Stimulated activated naive CD8-positive, alpha-beta T cell treated with anti-CD3 and anti-CD28 coated beads, Interleukin-15, amount 100 ng/mL, for 72 hours (primary cell): Measurements from ENCODE around the gene GNA12.
"Not testable (repeated sequence)": the region's sequence is repeated elsewhere in the genome, so short reads cannot be mapped to it uniquely, and the experiment has no call there.

ENCODE experiments used
- ATAC-seq: fragments of 150-1000 bp; cut with Tn5 transposase; 2 replicates; pipeline ENCODE4 v1.10.0; 2021; ENCODE audit warnings: mild to moderate bottlenecking, moderate library complexity
- DNase-seq, 2 donors: peaks; one replicate each; pipeline ENCODE4 v3.0.0; 2021 to 2022
- H3K27ac Mint-ChIP-seq, 2 donors: one replicate each; pipeline ENCODE4 v1.8.0; 2022; ENCODE audit warnings: mild to moderate bottlenecking in 2 of 2, mixed read lengths in 2 of 2, moderate library complexity in 2 of 2
- H3K27me3 Mint-ChIP-seq: one replicate; pipeline ENCODE4 v1.8.0; 2022; ENCODE audit warnings: mixed read lengths
- H3K4me1 Mint-ChIP-seq: one replicate; pipeline ENCODE4 v1.8.0; 2022; ENCODE audit warnings: mild to moderate bottlenecking, mixed read lengths
- H3K4me3 Mint-ChIP-seq, 2 donors: one replicate each; pipeline ENCODE4 v1.8.0; 2022; ENCODE audit warnings: mild to moderate bottlenecking in 2 of 2, mixed read lengths in 2 of 2, moderate library complexity in 1 of 2
- H3K9me3 Mint-ChIP-seq, 2 donors: one replicate each; pipeline ENCODE4 v1.8.0; 2022; ENCODE audit warnings: mixed read lengths in 2 of 2

GNA12 gene

DNA sequence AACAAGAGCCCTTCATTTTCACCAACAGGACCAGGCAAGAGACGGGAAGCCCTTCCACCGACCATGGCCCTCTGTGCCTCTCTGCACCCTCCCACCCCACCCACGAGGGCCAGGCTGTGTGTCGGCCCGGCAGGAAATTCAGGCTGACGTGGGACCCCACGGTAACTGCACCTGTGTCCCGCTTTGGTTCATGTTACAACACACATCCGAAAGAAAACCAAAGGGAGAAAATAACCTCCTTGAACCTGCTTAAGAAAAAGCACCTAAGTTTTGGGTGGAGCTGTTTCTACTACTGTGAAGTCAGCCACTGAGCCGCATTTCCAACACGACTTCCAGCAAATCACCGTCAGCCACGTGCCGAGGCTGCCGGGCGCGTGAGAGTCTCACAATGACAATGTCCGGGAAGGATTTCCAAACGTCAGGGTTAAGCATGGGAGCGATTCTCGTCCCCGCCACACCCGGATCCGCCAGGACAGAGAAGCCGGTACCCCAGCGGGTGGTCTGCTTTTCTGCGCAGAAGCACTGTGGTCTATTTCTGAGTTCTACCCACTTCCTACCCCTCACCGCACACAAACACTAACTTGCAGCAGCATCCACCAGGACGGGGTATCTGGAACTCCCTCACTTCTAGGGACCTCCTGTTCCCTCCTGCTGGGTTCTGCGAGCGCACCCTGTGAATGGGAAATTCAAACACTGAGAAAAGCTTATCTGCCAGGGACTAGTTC lies 119.5 kb downstream of the GNA12 start:
- ATAC-seq (no peak), DNase-seq (no peak)
- Mint-ChIP-seq H3K9me3 (no peaks in the 10 kb centered on the region), H3K27me3 (peaks cover 6% of the 10 kb centered on the region), H3K27ac (peak overlapping the region in 1 of 2 donors; percentile 85), H3K4me1 (peaks cover 23% of the 10 kb centered on the region), H3K4me3 (no peak overlapping the region)

DNA sequence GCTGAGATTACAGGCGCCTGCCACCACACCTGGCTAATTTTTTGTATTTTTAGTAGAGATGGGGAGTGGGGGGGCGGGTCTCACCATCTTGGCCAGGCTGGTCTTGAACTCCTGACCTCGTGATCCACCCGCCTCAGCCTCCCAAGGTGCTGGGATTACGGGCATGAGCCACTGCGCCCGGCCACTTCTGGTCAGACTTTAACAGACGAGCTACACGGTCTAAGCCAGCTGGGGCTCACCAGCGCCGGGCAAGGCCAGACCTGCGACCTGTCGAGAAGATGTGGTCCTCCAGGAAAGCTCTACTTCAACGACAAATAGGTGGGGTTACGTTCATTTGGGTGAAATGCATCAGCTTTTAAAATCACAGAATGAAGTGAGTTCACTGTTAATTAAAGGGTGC lies 120.1 kb downstream of the GNA12 start:
- not testable (repeated sequence) for DNase-seq, ATAC-seq

DNA sequence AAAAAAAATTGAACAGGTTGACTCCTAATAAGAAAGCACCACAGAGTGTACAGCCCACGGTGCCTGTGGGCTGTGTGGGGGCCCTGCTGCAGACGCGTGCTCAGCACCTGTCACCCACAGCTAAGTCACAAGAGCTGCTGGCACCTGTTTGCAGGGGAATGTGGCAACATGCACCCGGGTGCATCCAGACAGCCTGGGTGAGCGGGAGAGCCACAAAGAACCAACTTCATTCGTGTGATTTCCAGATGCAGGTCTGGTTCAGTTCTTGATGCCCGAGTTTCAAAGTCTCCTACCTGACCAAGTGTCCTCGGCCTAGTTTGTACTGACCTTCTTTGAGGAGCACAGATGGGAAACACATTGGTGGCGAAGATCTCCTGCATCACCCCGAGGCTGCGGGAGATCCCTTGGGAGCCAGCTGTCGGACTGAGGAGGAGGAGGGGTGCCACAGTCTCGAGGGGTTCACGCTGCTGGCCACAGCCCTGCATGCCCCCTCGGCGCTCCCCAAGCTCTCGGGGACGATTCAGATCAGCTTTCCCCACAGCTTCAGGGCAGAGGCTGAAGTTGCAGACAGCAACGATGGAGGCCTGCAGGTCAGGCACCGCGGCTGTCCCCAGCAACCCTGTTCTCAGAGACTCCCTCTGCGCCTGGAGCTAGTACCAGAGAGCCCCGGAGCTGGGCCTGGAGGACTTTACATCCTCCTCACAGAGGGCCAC lies 120.8 kb downstream of the GNA12 start:
- DNase-seq = no peak
- ATAC-seq = no peak
- no peak overlapping the region for H3K4me3 Mint-ChIP-seq

More for the DNA sequence above, 120.1 kb downstream of the GNA12 start:
- not testable (repeated sequence) for H3K27ac Mint-ChIP-seq, H3K4me3 Mint-ChIP-seq, H3K9me3 Mint-ChIP-seq, H3K27me3 Mint-ChIP-seq
- H3K4me1 Mint-ChIP-seq = peaks cover 29% of the 10 kb centered on the region

DNA sequence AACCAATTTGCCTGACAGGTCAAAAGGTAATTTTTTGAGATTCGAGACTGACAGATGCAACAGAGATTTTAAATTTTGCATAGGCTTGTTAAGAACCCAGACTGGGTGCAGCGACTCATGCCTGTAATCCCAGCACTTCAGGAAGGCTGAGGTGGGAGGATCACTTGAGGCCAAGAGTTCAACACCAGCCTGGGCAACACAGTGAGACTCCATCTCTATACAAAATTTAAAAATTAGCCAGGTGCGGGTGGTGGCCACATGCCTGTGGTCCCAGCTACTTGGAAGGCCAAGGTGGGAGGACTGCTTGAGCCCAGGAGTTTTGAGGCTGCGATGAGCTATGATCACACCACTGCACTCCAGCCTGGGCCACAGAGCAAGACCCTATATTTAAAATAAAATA lies 121.5 kb downstream of the GNA12 start:
- DNase-seq (no peak), ATAC-seq (no peak)
- Mint-ChIP-seq H3K4me1 (peaks cover 43% of the 10 kb centered on the region), H3K27ac (no peak overlapping the region), H3K9me3 (no peaks in the 10 kb centered on the region), H3K4me3 (no peak overlapping the region), H3K27me3 (peaks cover 20% of the 10 kb centered on the region)

More for the DNA sequence above, 120.8 kb downstream of the GNA12 start:
- Mint-ChIP-seq H3K27me3 (peaks cover 13% of the 10 kb centered on the region), H3K27ac (no peak overlapping the region), H3K9me3 (no peaks in the 10 kb centered on the region), H3K4me1 (peaks cover 36% of the 10 kb centered on the region)

DNA sequence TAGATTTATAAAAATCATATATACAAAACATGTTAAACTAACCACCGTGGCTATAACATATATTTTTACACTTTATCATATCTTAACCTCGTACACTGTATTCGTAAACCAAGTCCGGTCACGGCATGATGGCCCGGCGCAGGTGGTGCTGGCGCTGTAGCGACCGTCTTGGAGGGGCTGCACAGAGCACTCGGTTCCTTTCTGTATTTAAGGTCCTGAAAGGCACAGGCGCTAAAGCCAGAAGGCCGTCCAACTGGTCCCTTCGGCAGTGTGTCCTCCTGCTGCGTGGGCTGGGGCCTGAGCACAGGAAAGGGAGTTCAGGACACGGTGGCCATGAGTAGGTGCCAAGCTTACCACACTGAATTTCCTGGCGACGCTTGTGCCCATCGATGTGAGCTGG lies 122.3 kb downstream of the GNA12 start:
- ATAC-seq (no peak), DNase-seq (no peak)
- no peaks in the 10 kb centered on the region for H3K9me3 Mint-ChIP-seq
- peaks cover 51% of the 10 kb centered on the region for H3K4me1 Mint-ChIP-seq
- H3K27ac Mint-ChIP-seq = peak overlapping the region in 1 of 2 donors; percentile 27
- H3K27me3 Mint-ChIP-seq = peaks cover 28% of the 10 kb centered on the region
- no peak overlapping the region for H3K4me3 Mint-ChIP-seq

DNA sequence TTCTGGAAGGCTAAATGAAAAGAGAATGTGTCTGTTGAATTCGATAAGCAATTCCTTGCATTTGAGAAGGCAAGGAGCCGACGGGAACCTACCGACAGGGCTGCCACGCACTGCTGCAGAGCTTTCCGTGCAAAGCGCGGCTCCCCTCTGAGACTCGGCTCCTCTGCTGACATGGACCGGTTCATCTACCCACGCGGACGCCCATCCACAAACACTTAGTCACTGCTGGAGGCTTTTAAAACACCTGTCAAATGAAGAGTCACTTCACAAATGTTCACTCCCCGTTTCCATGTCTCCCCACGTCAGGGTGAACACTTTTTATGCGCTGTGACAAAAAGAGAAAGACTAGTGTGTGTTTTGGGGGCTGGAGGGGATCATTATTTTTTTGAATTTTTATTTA lies 124.1 kb downstream of the GNA12 start:
- ATAC-seq (no peak), DNase-seq (no peak)
- Mint-ChIP-seq H3K4me1 (peaks cover 68% of the 10 kb centered on the region), H3K9me3 (no peaks in the 10 kb centered on the region), H3K27me3 (peaks cover 46% of the 10 kb centered on the region), H3K27ac (no peak overlapping the region), H3K4me3 (no peak overlapping the region)

DNA sequence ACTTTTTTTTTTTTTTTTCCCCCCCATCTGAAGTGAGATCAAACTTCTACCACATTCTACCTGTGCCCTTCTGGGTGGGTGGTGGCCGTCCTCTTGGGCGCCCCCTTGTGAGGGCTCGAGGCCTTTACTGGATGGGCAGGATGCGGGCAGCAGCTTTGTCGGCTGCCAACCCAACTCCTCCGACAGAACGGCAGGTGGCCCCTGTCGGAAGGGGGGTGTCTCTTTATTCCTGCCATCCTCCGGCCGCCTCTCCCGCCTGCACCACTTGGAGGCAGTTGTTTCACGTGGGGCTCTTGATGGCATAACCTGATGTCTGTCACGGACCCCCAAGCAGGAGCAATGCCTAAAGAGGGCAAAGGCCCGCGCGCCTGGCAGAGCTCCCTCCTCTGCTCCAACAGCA lies 125.1 kb downstream of the GNA12 start:
- peak; percentile 73 to 76 for DNase-seq
- peak; percentile 68 for ATAC-seq
- Mint-ChIP-seq H3K27me3 (peaks cover 56% of the 10 kb centered on the region), H3K27ac (peak overlapping the region in 1 of 2 donors; percentile 19), H3K4me3 (peak overlapping the region in 1 of 2 donors; percentile 70), H3K9me3 (no peaks in the 10 kb centered on the region), H3K4me1 (peaks cover 72% of the 10 kb centered on the region)

DNA sequence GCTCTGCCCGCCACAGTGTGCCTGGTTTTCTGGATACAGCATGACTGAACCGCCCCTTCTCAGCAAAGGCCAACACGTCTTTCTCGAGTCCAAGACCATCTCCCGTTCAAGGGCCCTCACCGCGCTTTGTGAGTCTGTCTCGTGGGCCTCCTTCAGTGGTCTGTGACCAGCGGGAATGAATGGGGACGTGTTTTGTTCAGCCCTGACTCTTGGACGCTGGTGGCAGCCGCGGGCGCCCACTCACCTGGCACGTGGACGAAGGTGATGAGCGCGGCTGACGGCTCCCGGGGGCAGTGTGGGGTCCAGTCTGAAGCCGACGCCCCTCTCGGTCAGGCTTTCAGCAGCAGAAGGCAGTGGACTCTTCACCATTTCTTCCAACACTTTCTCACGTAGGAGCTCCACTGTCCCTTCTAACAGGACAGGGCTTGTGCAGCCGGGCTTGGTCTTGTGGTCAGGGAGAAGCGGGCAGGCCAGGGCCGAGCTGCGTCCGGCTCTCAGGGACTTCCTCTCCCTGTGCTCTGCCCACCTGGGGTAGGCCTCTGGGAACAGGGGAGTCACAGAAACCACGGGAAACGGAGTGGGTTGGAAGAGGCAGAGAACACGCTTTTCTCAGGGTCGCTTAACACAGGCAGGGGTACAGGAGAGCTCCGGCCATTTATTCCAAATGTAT lies 125.7 kb downstream of the GNA12 start:
- H3K4me3 Mint-ChIP-seq = peak overlapping the region in 1 of 2 donors; percentile 70
- DNase-seq = no peak
- no peak for ATAC-seq
- H3K27ac Mint-ChIP-seq = peak overlapping the region in 1 of 2 donors; percentile 95
- H3K9me3 Mint-ChIP-seq = no peaks in the 10 kb centered on the region
- H3K27me3 Mint-ChIP-seq = peaks cover 62% of the 10 kb centered on the region
- H3K4me1 Mint-ChIP-seq = peaks cover 77% of the 10 kb centered on the region

DNA sequence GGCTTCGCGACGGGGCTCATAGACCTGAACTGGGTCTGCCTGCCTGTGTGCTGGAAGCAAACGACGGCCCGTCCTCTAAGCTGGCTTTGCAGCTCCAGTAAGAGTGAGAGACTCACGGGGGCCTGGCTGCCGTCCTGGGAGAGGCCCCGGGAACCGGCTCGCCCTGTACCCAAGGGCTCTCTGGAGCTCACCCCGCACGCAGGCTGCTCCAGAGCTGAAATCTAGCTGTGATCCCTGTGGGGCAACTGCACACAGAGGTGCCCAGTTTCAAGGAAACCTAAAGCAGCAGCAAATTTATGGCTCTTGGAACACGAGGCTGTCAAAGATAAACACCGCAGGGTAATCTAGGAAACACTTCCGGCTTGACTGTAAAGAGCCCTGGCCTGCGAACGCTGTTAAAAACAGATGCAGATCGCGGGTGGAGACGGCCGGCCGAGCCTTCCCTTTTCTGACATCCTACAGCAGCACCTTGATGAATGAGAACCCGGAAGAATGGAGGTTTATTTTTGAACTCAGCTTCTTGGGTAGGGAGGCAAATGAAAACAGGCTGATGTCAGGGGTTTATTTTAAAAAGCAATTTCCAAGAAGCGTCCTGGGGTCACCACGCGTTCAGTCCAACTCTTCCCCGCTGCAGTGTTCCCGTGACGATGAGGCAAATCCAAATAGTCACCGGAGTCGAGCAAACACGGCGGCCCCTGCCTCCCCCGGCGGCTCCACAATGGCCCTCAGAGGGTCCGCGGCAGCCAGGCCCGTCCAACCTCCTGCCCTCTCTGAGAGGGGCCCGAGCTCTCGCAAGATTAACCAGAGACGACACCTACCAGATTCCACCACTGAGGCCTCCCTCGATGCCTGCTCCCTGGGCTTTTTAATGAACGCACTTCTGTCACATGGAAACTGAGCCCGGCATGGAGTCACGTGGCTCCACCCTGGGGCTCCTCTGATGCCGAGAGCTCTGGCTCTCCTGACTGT lies 126.5 kb downstream of the GNA12 start:
- Mint-ChIP-seq H3K9me3 (no peaks in the 10 kb centered on the region), H3K27ac (peak overlapping the region in 1 of 2 donors; percentile 88), H3K4me3 (peak overlapping the region; percentile 67 to 70), H3K27me3 (peaks cover 71% of the 10 kb centered on the region), H3K4me1 (peaks cover 79% of the 10 kb centered on the region)
- DNase-seq (no peak), ATAC-seq (peak; percentile 27)

DNA sequence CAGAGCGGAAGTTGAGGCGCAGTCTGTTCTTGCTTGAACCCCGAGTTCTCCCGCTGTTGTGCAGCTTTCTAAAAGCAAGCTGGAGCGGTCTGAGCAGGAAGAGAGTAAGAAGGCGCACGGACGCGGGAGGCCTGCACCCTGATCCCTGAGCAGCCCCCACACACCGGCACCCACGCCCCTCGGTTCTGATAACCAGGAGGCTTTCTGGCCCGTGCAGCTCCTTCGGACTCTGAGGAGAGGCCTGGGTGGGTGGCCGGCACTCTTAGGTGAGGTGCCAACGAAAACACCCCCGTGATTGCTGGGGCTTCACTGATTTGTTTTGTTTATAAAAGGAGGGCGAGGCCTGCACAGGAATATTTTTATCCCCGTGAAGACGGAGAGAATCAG lies 127.2 kb downstream of the GNA12 start:
- peaks cover 77% of the 10 kb centered on the region for H3K27me3 Mint-ChIP-seq
- no peak for DNase-seq
- H3K27ac Mint-ChIP-seq = no peak overlapping the region
- H3K4me1 Mint-ChIP-seq = peaks cover 86% of the 10 kb centered on the region
- ATAC-seq = no peak
- no peaks in the 10 kb centered on the region for H3K9me3 Mint-ChIP-seq
- peak overlapping the region; percentile 2 to 70 for H3K4me3 Mint-ChIP-seq

DNA sequence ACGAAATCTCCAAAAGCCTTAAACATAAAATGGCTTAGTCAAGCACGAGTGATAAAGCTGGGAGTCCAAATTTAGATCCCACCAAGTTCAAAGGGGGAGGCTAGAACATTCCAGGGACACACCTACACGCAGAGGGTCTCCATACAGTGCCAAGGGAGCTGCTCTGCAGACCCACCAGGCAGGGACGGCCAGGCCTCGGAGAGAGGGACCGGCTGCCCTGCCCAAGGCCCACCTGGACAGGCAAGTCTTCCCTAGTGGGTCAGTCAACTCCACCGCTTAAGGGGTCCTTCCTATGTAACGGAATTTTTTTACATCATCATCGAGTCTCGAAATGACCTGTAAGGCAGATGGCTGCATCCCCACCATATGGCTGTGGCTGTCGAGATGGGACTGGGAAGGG lies 127.6 kb downstream of the GNA12 start:
- Mint-ChIP-seq H3K4me3 (peak overlapping the region; percentile 2 to 70), H3K9me3 (no peaks in the 10 kb centered on the region), H3K27me3 (peaks cover 80% of the 10 kb centered on the region), H3K4me1 (peaks cover 89% of the 10 kb centered on the region), H3K27ac (no peak overlapping the region)
- DNase-seq (no peak), ATAC-seq (no peak)

DNA sequence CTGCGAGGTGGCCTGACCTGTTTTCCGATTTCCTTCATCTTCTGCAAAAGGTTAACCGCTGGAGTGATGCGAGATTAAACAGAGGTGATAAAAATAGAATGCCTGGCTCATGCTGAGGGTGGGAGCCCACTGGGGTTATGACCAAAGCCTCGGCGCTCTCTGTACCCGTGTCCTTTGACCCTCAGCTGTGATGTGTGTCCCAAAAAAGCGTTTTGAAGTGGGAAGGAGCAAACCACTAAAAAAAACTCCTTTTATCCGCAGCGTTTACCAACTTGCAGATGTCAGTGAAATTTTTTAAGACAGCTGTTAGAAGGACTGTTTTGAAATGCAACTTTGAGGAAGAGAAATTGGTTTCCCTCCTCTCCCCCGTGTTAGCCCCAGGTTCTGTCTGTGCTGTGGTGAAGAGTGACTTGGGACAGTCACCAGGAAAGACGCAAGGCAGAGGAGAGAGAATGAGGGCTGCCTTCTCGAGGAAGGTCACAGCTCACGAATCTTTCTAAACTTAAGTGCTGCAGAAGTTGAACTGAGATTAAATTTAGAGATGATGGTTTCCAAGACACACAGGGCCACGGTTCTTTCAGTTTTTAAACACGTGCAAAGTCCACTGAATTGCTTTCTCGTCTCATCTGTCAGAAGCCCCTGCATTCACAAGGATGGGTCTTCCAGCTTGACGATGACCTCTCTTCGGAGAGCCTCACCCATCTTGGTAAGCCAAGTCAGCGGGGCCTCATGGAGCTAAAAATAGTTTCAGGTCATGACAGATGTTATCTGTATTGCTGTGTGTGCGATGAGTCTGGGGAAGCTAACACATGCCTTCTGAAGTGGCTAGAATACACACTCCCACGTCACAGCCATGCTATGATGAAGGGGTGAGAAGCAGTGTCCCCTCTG lies 128.5 kb downstream of the GNA12 start:
- Mint-ChIP-seq H3K4me1 (peaks cover 91% of the 10 kb centered on the region), H3K4me3 (peak overlapping the region; percentile 46 to 70), H3K27ac (no peak overlapping the region), H3K27me3 (peaks cover 89% of the 10 kb centered on the region), H3K9me3 (no peaks in the 10 kb centered on the region)
- peak; percentile 61 for ATAC-seq
- DNase-seq = no peak

DNA sequence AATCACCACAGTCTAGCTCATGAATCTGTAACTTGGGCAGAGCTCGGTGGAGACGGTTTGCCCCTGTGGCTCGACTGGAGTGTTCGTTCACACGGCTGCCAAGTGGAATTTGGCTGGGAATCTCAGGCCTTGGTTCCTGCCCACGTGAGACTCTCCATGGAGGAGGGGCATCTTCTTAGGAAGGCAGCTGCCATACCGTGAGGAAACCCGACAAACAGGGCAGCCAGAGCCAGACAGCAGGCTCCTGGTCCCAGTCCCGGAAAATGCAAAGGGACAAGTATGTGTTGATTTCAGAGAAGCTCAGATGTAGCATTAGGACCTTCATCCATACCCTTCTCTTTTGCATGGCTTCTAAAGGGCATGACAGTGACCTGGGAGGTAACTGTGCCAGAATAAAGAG lies 129.5 kb downstream of the GNA12 start:
- ATAC-seq (no peak), DNase-seq (no peak)
- Mint-ChIP-seq H3K4me3 (peak overlapping the region; percentile 25 to 70), H3K27me3 (peaks cover 92% of the 10 kb centered on the region), H3K9me3 (no peaks in the 10 kb centered on the region), H3K4me1 (peaks cover 92% of the 10 kb centered on the region), H3K27ac (no peak overlapping the region)

DNA sequence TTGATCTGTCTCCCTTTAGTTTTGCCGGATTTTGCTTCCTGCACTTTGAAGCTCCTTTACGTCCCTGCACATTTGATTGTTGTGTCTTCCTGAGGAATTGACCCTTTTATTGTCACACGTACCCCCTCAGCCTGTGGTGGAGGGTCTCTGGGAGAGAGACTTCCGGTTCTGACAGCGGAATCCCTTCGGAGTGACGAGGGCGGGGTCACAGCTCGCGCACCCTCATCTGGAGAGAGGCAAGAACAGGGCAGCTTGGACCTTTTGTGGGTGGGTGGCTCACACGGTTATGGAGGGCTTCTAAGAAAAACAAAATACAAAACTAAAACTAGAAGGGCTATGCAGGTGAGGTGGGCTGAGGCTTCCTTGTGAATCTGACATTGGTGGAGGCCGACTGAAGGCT lies 130.1 kb downstream of the GNA12 start:
- Mint-ChIP-seq H3K27ac (no peak overlapping the region), H3K4me3 (no peak overlapping the region), H3K4me1 (peaks cover 92% of the 10 kb centered on the region), H3K9me3 (no peaks in the 10 kb centered on the region), H3K27me3 (peaks cover 99% of the 10 kb centered on the region)
- DNase-seq (no peak), ATAC-seq (no peak)
